NCI-H526 treated with DMSO at 0.1 percent for 48 hours (cell line): ENCODE data around the gene SIRT7.

ENCODE experiments used
- DNase-seq: peaks from one replicate; lab custom pipeline; 2025; lab: John Stamatoyannopoulos, UW

Gene SIRT7

GRCh38 chr17:81905424-81905875 lies 12.5 kb downstream of the SIRT7 start:
- no peak for DNase-seq

DNA sequence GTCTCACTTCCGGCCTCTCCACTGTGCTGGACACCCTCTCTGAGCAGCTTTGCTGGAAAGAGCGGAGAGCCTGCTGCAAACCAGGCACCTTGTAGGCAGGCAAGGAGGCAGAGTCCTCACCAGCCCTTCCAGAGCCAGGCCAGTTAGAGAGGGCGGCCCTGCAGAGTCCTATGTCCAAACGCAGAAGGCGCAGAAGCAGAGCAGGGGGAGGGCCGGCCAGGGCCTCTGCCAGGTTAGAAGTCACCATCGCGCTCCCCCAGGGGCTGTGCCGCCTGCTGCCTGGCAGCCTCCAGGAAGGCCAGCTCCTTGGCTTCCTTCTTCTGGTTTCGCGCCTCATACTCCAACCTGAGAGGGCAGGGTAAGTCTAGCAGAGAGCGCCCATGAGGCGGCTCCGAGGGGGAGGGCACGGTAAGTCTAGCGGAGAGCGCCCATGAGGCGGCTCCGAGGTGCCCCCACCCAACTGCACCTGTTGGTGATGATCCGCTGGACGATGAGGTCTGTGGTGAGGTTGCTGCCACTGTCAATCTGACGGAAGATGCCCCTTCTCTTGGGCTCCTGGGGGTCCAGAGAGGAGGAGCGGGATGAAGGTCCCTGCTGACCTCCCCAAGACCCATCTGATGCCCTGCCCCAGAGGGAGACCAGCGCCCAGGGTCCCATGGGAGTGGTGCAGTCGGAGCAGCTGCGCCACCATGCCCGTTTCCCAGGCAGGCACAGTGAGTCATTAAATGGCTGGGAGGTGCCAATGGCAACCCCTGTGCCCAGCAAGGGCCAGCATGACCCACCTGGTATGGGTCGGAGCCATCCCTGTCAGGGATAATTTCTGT lies 13.2 kb downstream of the SIRT7 start:
- DNase-seq, result no peak

- no peak for DNase-seq
Observed at GRCh38 chr17:81903896-81904599, 13.9 kb downstream of the SIRT7 start.

- no peak for DNase-seq
Observed at GRCh38 chr17:81903415-81903831, 14.6 kb downstream of the SIRT7 start.

GRCh38 chr17:81902653-81903414 lies 15.1 kb downstream of the SIRT7 start:
- no peak for DNase-seq

DNA sequence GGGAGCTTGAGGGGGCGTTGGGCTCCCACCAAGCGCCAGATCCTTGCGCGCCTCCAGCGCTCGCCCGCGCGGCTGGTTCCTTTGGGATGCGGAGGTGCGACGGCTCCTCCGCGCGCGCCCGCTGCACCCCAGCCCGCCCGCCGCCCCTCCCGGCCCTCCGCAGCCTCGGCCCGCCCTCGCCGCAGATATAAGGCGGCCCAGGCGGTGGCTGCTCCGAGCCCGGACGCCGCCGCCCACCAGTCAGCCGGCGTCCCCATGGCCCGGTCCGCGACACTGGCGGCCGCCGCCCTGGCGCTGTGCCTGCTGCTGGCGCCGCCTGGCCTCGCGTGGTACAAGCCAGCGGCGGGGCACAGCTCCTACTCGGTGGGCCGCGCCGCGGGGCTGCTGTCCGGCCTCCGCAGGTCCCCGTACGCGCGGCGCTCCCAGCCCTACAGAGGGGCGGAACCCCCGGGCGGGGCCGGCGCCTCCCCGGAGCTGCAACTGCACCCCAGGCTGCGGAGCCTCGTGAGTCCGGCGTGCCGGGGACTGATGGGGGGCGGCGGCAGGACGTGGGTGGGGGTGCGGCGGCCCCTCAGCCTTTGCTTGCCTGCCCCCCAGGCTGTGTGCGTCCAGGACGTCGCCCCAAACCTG lies 15.8 kb downstream of the SIRT7 start, which contains the start of gene NPB:
NPB (plus strand) TSS at position 216 of the 630 bp plus-strand sequence; CDS start at position 256, 40 bp downstream.
- no peak for DNase-seq

GRCh38 chr17:81901167-81902022 lies 16.6 kb downstream of the SIRT7 start:
- no peak for DNase-seq

DNA sequence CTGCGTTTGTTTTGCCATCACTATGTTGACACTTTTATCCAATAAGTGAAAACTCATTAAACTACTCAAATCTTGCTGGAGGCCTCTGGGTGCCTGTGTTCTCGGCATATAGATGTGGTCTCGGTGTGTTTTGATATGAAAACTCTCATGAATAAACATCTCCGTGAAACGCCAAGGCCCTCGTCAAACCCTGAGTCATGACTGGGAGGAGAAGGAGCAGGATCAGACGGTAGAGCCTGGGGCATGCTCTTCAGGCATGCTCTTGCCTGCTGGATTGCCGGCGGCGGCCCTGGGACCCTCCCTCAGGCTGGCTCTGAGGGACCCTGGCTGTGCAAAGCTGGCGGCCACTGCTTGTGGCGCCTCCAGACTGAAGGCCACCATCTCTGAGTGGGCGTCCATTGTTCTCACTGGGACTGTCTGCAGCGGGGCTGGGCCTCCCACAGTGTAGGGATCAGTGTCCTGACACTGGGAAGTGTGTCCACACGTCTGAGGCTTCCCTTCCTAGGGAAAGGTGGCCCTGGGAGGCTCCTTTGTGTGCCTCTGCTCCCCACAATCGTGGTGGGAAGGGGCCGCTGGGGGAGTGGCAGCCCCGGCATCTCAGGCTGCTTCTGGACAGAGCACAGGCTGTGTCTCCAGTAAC lies 17.7 kb downstream of the SIRT7 start:
- DNase-seq, result no peak

- DNase-seq, result no peak
Observed at GRCh38 chr17:81899514-81900166, 18.3 kb downstream of the SIRT7 start.

- no peak for DNase-seq
Observed at GRCh38 chr17:81898885-81899284, 19.1 kb downstream of the SIRT7 start.

DNA sequence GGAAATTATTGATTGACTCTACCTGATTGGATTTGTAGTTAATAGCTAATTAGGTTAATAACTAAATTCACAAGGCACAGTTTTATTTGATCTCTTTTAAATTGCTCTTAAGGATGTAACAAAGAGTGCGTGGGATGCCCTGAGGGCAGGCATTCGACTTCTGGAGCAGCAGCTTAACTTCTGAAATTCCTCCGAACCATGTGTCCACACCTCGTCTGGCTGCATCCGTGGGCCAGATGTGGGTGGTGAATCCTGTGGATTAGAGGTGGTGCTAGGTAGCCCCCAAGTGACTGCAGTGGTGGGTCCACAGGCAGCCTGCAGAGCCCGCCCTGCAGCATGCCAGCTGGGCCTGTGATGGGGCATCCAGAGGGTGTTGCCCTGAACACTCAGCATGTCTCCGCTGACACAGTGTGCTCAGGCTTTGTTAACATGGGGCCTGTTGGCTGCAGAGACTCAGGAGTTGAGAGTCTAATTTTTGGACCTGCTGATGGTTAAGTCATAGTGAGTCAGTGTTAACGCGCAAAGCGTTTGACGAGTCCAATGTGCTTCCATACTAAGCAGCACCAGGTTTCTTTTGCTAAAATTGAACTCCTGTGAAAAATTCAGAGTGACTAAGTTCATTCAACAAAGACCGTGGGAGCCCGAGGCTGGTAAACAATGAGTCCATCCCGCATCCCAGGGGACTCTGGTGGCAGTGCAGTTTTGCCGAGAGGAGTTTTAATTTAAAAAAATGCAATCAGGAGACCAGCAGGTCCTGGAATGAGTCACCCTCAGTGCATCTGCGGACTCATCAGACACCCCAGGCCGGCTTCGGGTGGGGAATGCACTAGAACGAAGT lies 19.7 kb downstream of the SIRT7 start:
- DNase-seq, result no peak

DNA sequence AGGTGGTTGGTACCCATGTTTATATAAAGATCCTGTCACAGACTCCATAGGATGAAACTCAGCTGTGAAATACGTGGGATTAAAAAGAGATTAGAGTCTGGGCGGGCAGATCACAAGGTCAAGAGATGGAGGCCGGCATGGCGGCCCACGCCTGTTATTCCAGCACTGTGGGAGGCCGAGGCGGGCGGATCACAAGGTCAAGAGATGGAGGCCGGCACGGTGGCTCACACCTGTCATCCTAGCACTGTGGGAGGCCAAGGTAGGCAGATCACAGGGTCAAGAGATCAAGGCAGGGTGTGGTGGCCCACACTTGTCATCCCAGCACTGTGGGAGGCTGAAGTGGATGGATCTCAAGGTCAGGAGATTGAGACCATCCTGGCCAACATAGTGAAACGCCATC lies 22.6 kb downstream of the SIRT7 start:
- no peak for DNase-seq

DNA sequence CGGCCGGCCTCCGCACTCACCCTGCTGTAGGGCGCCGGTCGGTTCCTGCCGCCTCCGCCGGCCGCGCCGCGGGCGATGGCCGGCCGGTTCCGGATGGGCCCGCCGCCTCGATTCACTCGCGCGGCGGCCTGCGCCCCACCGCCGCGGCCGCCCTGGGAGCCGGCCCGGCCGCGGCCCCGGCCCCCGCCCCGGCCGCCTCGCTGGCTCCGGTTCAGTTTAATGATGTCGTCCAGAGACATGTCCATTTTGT lies 26.7 kb downstream of the SIRT7 start:
- no peak for DNase-seq

- no peak for DNase-seq
Observed at GRCh38 chr17:81890447-81891302, 27.3 kb downstream of the SIRT7 start.

DNA sequence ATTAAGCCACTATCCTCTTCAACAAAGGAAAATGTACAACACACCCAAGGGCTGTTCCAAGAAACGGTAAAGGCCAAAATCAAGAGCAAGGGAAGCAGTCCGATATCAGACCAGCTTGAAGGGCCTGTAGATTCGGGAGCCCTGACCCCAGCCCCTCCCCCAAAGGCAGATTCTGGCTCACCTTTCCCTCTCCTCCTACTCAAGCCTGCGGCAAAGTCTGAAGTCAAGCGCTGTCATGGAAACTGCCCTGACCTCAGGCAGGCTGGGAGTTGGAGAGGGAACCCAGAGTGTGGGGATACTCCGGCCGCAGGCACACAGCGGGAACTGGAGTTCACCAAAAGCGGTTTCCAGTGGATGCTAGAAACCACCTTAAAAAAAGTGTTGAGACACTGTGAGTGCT lies 28.4 kb downstream of the SIRT7 start:
- DNase-seq, result no peak

- no peak for DNase-seq
Observed at GRCh38 chr17:81888988-81889595, 28.9 kb downstream of the SIRT7 start.

- no peak for DNase-seq
Observed at GRCh38 chr17:81888105-81888987, 29.6 kb downstream of the SIRT7 start.
